Activated CD8-positive, alpha-beta memory T cell treated with anti-CD3 and anti-CD28 coated beads for 48 hours (primary cell): ENCODE results near the gene TAF10.
A peak's percentile ranks its signal among the peaks of the same experiment; 100 is the strongest.

ENCODE experiments used
- DNase-seq, 3 experiments: peaks; one replicate each; pipeline ENCODE4 v3.0.0-alpha.2; 2020; ENCODE audit warnings: low read depth in 2 of 3, low spot score in 2 of 3

Gene TAF10

DNA sequence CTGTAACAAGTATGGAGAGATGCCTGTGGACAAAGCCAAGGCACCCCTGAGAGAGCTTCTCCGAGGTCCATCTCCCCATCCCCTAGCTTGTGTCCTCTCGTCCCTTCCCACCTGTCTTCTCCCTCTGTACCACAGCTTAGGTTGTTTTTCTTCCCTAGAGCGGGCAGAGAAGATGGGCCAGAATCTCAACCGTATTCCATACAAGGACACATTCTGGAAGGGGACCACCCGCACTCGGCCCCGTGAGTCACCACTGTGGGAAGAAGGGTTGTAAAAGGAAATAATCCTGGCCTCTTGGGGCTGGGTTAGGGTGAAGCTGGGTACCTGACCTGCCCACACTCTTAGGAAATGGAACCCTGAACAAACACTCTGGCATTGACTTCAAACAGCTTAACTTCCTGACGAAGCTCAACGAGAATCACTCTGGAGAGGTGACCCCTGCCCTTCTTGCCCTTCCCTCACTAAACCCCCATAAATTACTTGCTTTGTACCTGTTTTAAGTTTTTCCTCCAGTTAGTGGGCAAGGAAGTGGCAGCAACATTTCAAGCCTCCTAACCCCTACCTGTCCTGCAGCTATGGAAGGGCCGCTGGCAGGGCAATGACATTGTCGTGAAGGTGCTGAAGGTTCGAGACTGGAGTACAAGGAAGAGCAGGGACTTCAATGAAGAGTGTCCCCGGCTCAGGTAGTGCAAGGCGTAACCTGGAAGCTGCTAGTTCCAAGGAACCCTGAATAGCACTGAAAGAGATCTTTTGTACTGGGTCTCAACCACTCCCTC, 3.1 kb downstream of the TAF10 start:
- no peak for DNase-seq

DNA sequence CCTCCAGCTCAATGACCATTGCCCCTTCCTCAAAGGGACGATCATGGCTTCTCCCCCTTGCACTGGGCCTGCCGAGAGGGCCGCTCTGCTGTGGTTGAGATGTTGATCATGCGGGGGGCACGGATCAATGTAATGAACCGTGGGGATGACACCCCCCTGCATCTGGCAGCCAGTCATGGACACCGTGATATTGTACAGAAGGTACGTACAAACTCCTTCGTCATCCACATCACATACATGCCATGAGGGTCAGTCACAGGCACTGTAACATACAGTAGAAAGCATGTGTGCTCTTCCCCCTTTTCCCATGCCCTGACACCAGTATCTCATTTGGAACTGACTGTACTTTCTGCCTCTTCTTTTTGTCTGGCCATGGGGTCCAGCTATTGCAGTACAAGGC, 4.0 kb downstream of the TAF10 start:
- no peak for DNase-seq

DNA sequence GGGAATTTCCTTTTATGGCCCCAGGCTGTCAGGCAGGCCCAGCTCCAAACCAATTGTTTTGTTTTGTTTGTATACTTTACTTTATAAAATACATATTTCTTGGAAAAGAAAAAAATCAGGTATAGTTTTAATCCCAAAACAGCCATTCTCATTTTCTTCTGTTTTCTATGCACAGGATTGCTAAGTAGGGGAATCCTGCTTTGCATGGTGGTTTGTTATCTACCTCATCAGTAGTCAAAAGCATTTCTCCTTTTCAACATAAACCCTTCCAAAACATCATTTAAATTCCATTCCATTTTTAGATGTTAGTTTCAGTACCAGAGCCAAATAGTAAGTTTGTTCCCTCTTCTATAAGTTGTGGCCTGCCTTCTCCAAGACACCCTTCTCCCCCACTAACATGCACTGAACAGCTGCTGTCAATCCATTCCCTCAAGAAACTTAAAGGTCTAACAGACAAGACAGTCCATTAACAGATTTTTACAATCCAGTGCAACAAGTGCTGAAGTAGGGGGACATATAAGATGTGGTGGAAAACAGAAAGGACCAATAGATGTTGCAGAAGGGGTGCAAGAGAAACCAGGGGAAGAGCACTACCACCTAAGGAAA, 4.7 kb downstream of the TAF10 start:
- DNase-seq = no peak

DNA sequence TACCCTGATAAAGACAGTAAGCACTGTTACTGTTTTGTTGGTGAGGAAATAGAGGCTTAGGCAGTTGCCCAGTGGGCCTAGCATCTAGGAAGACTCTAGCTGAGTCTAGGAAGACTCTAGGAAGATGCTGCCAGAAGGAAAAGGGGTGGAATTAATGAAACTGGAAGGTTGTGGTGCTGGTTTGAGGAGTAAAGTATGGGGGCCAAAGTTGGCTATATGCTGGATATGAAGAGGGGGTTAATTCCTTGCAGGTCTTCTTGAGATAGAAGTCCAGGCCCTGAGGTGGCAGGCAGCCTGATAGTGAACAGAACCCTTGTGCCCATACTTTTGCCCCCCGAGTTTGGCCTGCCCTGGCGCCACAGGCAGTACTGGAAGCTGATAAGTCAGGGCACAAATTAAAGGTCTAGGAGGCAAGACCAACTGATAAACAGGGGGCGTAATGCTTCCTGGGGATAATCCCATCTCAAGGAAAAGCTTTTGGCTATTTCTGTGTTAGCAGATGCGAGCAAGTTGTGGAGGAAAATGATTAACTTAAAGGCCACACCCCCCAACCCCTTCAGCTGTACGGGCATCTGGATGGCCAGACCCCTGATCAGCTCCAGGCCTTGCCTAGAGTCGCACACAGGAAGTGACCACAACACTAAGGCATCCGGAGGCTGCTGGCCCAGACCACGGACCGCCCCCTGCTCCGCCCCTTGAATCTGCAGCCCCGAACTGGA, 5.4 kb downstream of the TAF10 start:
- peak in 1 of 3 experiments; percentile 42 for DNase-seq

DNA sequence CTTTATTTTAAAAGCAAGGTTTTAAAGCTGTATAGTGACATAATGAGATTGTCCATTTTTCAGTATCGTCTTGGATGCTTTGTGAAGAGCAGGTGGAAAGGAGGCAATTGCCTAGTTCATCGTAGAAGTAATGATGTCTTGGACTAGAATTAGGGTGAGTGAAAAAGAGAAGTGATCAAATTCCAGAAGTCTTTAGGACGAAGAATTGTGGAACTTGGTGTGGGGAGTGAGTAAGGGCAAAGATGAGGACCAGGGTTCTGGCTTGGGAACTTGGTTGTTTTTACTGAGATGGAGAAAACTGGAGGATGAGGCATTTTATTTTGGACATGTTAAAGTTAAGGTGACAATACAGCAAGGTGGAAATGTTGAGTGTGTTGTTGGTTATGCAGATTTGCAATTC, 7.2 kb downstream of the TAF10 start:
- no peak for DNase-seq

DNA sequence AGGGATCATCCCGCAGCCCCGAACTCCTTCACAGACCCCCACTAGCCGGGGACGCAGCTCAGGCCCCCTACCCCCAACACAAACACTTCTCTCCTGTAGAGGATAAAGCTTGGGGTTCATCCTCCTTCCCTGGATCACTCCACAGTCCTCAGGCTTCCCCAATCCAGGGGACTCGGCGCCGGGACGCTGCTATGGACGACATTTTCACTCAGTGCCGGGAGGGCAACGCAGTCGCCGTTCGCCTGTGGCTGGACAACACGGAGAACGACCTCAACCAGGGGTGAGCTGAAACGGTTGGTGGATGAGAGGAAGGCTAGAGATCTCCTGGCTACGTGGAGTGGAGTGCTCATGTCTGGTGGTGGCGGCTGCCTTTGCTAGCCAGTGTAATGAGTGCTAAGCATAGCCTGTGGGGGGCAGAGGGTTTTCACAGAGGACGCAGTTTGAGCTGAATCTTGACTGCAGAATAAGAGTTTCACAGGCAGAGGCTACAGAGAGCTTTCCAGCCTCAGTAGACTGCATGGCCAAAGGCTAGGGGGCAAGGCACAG, 7.9 kb downstream of the TAF10 start:
- DNase-seq = no peak

DNA sequence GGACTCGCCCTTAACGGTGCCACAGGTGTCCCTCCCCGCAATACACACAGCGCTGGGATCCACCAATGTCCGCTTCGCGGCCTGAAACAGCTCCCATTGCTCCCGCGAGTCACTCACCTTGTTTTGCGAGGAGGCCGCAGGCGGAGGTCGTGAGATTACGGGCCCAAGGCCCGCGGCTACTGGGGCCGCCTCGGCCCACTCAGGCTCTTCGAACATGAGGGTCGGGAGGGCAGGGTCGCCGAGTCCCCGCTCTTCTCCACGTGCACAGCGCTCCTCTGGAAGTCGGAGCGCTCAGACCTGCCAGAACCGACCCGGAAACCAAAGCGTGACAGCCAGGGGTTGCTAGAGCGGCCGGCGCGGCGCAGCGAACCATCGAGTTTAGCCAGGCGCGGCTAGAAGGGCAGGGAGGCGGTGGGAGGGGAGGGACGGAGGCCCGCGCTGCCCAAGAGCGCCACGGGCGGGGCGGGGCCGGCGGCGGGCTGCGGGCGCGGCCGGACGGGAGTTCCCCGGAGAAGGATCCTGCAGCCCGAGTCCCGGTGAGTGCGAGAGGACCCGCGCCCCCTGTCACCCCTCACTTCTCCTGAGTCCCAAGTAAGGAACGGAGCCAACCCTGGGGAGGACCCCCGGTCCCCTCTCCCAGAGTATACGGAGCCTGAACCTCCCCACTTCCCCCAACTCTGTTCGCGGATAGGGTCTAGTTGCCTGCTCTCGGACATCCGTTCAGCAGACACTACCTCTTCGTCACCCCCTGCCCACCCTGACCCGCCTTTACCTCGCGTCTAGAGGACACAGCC, 8.5 kb downstream of the TAF10 start, which contains the start of the genes ILK and RRP8:
Gene ILK (plus strand): TSS at position 488 of the 794 bp plus-strand sequence. CDS start 498 bp downstream, outside the sequence.
Gene RRP8 (minus strand): TSS at position 330 of the 794 bp plus-strand sequence. CDS start 114 bp downstream, at position 216.
- DNase-seq = peak; percentile 71 to 82 (median 78)

DNA sequence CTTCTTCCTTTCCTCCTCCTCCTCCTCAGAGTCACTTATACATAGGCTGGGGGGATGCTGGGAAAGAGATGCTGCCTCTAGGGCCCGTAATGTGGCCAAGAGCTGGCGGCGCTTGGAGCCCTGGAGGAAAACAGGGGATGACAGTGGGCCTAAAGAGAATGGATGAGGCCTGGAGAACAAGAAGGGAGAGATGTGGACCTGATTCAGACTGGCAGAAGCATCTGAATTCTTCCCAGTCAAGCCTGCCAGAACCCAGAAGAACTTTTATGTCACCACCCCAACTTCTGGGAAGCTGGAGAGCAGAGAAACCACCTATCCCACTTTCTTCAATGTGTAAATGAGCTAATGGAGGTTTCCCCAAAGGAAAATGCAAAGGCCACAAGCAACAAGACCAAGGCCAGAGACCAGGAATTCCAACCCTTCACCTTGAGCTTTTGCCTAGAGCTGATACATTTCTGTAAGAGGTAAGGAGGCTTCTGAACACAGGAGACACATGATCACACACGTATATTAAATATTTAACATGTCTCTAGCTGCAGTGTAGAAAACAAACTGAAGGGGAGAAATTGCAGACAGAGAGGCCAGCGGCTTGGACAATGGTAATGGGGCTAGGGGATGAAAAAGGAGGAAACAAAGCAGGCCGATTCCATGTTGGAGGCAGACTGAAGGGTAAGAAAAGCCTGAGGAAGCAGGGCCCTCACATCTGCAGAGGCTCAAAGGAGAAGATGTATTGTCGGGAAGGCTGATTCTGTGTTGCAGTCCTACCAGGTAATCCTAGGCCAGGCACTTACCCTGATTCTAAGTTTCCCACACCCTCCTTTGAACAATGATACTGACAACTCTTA, 9.7 kb downstream of the TAF10 start:
- DNase-seq = no peak

DNA sequence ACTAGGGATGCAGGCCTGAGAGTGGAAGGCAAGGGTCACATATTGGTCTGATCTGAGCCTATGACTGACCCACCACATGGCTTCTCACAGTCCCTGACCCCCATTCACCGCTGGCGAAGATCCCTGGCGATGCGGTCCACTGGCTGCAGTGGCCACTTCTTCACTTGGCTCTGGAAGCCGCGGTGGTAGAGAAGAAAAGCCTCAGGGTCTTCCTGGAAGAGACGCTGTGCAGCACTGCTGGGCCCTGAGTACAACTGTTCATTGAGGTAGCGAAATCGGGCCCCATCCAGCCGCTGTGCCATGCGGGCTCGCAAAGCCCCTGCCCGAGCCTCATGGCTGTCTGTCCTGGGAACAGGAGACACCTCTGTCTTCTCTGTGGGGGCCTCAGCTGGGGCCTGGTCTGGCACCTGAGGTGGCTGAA, 11.0 kb downstream of the TAF10 start:
- DNase-seq = no peak

DNA sequence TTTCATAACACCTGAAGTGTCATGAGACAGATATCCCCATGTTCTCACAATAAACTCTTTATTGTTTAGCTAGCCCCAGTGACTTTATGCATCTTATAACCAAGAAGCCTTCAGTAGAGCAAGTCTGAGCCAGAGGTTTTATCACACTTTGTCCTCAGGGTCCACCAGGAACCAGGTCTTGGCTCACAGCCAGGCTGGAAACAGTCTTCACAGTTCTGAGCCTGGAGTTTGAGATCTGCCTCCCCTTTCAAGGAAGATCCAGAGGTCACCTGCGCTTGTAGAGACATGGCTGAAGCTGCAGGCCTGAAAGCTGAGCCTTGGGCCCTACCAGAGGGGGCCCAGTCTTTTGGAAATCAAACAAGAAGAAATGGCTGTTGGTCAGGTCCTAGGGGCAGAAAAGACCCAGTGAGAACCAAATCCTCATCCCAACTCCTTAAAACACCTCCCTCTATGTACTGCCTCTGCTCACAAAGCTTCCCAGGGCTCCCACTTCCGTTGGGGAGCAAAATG, 12.1 kb downstream of the TAF10 start:
- no peak for DNase-seq

DNA sequence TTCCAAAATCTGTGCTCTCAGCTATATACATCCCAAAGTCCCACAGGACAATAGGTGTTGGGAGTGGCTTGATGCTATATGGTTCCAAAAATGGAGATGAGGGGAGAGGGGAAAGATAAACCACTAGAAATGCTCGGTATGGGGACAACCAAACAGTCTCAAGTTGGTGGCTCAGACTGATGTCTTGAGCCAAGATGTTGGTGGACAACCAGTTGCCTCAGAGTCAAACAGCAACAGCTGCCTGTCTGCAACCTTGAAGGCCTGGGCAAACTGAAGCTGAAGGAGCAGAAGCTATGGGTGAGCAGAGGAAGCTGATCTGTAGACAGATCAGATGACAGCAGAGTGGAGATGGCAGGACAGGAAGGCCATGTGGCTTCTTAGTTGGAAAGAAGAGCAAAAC, 12.6 kb downstream of the TAF10 start:
- DNase-seq = no peak

DNA sequence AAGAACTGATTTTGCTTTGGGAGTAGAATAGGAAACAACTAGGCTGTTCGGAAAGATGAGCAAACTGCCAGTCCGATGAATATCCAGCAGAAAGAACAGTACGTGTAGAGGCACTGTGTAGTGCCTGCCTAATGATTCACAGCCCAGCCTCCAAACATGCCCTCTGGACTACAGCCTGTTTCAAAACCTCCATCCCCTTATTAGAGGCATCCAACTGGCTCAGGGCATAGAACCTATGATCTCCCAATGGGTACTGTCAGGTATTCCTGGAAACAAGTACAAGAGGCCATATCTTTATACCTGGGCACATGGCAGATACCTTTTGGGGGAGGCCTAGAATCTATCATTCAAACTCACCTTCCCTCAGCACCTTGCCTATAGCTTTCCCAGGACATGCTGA, 13.5 kb downstream of the TAF10 start:
- DNase-seq = no peak

DNA sequence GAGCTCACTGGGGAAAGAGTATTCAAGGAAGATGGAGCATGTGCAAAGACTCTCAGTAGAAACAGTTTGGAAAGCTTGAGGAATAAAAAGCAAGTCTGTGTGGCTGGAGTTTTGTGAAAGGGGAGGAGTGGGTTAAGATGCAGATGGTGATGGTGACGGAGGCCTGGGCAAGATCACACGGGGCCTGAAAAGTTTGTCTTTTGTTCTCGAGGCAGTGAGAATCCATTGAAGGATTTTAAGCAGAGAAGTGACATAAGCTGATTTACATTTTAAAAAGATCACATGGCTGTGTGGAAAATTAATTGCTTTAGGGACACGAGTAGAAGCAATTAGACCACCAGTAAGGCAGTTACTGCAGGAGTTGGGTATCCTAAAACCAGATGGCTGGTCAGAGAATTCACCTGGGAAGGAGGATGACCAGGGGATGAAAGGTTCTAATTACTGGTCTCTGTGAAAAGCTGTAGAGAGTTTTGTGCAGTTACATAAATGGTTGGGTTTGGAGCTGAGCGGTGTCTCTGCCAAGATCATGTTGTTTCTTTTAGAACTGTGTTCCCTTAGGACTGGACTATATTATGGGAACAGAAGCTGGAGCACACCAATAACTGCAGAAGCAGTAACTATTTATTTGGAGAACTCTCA, 15.7 kb downstream of the TAF10 start:
- DNase-seq = no peak

DNA sequence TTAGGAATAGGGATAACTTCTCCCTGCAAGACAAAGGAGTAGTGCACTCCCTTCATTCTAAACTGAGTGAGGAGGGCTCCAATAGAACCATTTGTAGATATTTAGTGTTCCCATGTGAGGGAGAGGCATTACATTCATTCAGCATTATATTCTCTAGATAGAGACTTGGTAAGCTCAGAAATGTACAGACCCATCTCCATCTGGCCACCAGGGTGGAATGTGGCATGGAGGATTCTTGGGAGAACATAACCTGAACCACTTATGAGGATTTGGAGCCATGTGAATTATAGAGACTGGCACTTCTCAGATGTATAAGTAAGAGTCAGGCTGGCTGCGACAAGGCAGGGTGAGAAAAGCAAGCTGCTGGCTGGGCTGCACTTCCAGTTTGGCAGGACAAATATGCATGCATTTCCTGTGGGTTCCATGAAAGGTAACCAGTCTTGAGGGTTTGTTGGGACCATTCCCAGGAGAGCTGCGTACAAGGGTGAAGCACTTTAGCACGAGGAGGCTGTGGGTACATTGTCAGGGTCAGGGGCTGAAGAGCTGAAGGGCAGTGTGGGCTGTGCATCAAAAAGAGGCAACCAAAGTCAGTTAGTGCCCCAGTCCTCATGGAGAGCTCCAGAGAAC, 17.8 kb downstream of the TAF10 start:
- DNase-seq = no peak

DNA sequence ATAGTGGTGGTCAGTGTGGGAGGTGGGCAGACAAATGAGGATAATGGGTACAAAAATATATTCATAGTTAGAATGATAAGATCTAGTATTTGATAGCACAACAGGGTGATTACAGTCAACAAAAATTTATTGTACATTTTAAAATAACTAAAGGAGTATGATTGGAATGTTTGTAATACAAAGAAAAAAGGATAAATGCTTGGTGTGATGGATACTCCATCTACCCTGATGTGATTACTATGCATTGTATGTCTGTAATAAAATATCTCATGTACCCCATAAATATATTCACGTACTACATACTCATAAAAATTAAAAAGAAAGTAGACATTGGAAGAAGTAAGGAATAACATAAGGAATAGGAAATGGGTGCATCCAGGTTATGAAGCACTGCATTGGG, 24.0 kb downstream of the TAF10 start:
- DNase-seq = no peak

DNA sequence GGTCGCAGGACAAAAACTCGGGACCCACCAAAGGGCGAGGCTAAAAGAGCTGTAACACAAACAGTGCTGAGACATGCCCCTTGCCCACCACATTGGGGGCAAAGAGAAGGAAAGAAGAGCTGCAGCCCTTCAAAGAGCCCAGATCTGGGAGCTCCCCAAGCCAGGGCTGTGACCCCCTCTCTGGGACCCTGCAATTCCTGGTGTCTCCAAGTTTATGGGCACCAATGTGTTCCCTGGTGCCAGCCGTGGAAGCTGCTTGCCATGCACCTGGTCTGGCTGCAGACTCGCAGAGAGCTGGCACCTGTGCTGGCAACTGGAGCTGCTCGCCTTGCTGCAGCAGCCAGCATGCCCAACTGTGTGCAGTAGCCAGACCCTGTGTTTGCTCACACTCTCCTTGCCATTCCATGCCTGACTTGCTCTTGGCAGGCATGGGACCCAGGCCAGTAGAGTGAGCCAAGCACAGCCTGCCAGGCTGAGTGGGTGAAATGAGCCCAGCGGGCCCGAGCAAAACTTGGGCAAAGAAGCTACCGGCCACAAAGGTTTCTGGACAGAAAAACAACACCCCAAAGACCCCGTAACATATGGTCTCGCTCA, 24.6 kb downstream of the TAF10 start:
- no peak for DNase-seq

DNA sequence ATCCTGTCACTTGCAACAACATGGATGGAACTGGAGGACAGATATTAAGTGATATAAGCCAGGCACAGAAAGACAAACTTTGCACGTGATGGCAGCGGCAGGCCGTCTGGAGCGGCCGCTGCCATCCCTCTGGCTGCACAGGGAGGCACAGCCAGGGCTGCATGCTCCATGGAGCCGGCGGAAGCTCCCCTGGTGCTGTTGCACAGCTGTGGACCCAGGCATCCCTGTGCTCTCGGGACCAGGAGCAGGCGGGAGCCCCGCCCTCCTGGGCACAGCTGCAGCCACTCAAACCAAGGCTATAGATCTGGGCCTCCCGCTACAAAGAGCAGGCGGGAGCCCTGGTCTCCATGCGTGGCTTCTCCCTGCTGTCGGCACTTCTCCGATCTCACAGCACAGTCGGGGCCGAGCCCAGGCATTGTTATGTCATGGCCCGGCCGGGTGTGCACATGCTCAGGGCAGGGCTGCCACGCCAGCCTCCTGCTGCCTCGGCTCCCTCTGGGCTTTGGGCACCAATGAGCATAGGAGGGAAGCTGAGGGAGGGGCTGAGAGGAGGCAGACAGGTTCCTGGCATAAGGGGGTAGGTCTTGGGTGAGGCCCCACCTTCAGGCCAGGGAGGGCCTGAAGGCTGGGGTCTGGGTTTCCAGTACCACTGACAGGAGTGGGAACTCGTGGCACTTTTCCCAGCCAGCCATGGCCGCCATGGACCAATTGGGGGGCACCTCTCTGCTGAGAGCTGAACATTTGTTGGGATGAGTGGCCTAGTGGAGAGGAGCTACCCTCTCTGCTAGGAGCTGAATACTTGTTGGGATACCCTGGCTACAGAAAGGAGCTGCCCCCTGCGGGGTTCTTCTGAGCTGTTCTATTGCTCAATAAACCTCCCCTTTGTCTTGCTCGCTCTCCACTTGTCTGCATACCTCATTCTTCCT, 25.3 kb downstream of the TAF10 start:
- DNase-seq = no peak
